Tibial artery (tissue), 4 donors: Measurements from ENCODE around the gene WBP1L.

ENCODE experiments used
- DNase-seq, 2 donors: peaks; one replicate each; pipeline ENCODE4 v3.0.0-alpha.2; 2019
- H3K27ac ChIP-seq, 2 donors: fragments of 200-600 bp; sonication (generic) in 1 of 2; 1 replicate in 1 of 2; 2 replicates in 1 of 2; pipeline ENCODE4 v1.5.1; 2018 to 2019; ENCODE audit warnings: mild to moderate bottlenecking in 1 of 2
- H3K27me3 ChIP-seq, 2 donors: fragments of 200-600 bp; sonication (generic) in 1 of 2; one replicate each; pipeline versions ENCODE4 v1.5.1 to v1.6.0; 2016 to 2019
- H3K36me3 ChIP-seq, 3 donors: fragments of 200-600 bp; sonication (generic) in 2 of 3; one replicate each; pipeline ENCODE4 v1.5.1; 2016 to 2019; ENCODE audit warnings: mild to moderate bottlenecking in 2 of 3
- H3K4me1 ChIP-seq, 4 donors: fragments of 200-600 bp; sonication (generic) in 2 of 4; 1 replicate in 3 of 4; 2 replicates in 1 of 4; pipeline ENCODE4 v1.5.1; 2016 to 2019
- H3K4me3 ChIP-seq, 2 donors: fragments of 200-600 bp; sonication (generic) in 1 of 2; 1 replicate in 1 of 2; 2 replicates in 1 of 2; pipeline ENCODE4 v1.5.1; 2018 to 2019; ENCODE audit warnings: mild to moderate bottlenecking in 2 of 2
- H3K9me3 ChIP-seq, 3 donors: fragments of 200-600 bp; sonication (generic) in 1 of 3; one replicate each; pipeline ENCODE4 v1.5.1; 2016 to 2019
- intact Hi-C: fragments of 100-400 bp; cut with DNase I; formaldehyde crosslinking; loops from one replicate; pipeline ENCODE4 v1.15.0; 2023; ENCODE audit warnings: low total_unique reads
- TF ChIP-seq, protein P1 (sequence below), 2 experiments: fragments of 200-600 bp in 1 of 2; fragments of 450-650 bp in 1 of 2; IDR thresholded peaks; one replicate each; pipeline ENCODE4 v1.5.1; 2017 to 2019; ENCODE audit warnings: antibody characterized with exemption in 2 of 2, mild to moderate bottlenecking in 1 of 2, moderate library complexity in 1 of 2

The WBP1L gene

DNA sequence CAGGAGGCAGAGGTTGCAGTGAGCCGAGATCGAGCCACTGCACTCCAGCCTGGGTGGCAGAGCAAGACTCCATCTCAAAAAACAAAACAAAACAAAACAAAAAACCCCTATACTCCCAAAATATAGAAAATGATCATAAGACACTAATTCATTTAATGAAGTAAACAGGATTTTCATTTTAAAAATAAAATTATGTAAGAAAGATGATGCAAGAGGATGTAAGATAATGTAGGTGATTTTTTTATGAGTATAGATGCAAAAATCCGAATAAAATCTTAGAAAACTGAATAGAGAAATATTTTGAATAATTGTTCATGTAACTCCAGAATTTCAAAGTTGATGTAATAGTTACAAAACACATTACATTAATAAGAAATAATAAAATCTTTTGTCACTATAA lies 121.9 kb downstream of the WBP1L start:
- no peak overlapping the region for H3K27ac ChIP-seq
- no peak overlapping the region for H3K4me3 ChIP-seq
- no peak for DNase-seq
- intact Hi-C loops: no loop called here
- H3K27me3 ChIP-seq: no peaks in the 10 kb centered on the region
- TF ChIP-seq, protein P1, sequence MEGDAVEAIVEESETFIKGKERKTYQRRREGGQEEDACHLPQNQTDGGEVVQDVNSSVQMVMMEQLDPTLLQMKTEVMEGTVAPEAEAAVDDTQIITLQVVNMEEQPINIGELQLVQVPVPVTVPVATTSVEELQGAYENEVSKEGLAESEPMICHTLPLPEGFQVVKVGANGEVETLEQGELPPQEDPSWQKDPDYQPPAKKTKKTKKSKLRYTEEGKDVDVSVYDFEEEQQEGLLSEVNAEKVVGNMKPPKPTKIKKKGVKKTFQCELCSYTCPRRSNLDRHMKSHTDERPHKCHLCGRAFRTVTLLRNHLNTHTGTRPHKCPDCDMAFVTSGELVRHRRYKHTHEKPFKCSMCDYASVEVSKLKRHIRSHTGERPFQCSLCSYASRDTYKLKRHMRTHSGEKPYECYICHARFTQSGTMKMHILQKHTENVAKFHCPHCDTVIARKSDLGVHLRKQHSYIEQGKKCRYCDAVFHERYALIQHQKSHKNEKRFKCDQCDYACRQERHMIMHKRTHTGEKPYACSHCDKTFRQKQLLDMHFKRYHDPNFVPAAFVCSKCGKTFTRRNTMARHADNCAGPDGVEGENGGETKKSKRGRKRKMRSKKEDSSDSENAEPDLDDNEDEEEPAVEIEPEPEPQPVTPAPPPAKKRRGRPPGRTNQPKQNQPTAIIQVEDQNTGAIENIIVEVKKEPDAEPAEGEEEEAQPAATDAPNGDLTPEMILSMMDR (IDR thresholded peaks at IDR 0.05): no peak
- peaks cover 7 to 33% (median 23%) of the 10 kb centered on the region in 3 donors for H3K36me3 ChIP-seq
- no peaks in the 10 kb centered on the region for H3K9me3 ChIP-seq
- peaks cover 0 to 14% (median 8%) of the 10 kb centered on the region in 4 donors for H3K4me1 ChIP-seq
